ENCODE measurements around the gene NOTCH1. TPM values are rescaled to one million over a fixed set of nuclear protein-coding genes. Genes with fewer than 3 reads are reported as not detected.
A peak's percentile ranks its signal among the peaks of the same experiment; 100 is the strongest.

NOTCH1 gene
- total and polyA plus RNA-seq, 2 of the 13 experiments (the other 11 are each of a cell fraction or from before 2014, with no cell fraction given) = 0.09 to 0.35 TPM

- no peak for TF ChIP-seq AFF4 (CRISPR knock-in tag; IDR thresholded peaks at IDR 0.05)
- no peak for TF ChIP-seq SP2 (CRISPR knock-in tag; IDR thresholded peaks at IDR 0.05)
- no peak for TF ChIP-seq ZFX (CRISPR knock-in tag; IDR thresholded peaks at IDR 0.05; ENCODE audit: low read depth)
- no peak for TF ChIP-seq SUZ12 (IDR thresholded peaks at IDR 0.05; ENCODE audit: low read depth, low read length)
- TF ChIP-seq FOXC1 (CRISPR knock-in tag; IDR thresholded peaks at IDR 0.05; ENCODE audit: borderline replicate concordance) = no peak
- TF ChIP-seq RFX1 (IDR thresholded peaks at IDR 0.05) = no peak
Observed at GRCh38 chr9:136570191-136570845, 24.5 kb upstream of the NOTCH1 start (continued).

- Histone ChIP-seq H3K4me2 (ENCODE audit: low read depth, low read length) (no peak overlapping the region), H3K27ac (ENCODE audit: extremely low read length, insufficient read depth, low read length) (no peak overlapping the region), H3K79me2 (ENCODE audit: insufficient read depth, low read length) (no peaks in the 10 kb centered on the region), H3K9ac (ENCODE audit: insufficient read depth, low read depth, low read length) (no peak overlapping the region), H4K20me1 (ENCODE audit: insufficient read depth, low read length) (no peaks in the 10 kb centered on the region), H3K4me1 (ENCODE audit: insufficient read depth, low read length) (peaks cover 50% of the 10 kb centered on the region), H3K9me3 (ENCODE audit: low read length) (no peaks in the 10 kb centered on the region), H3K36me3 (replicated peaks in 1 of 2; ENCODE audit: control insufficient read depth in 1 of 2, insufficient read depth in 2 of 2, low read length in 2 of 2) (no peaks in the 10 kb centered on the region), H3K27me3 (ENCODE audit: control insufficient read depth in 1 of 2, insufficient read depth in 2 of 2, low read length in 2 of 2) (peaks cover 19 to 80% of the 10 kb centered on the region in 2 experiments), H2AFZ (ENCODE audit: low read length) (no peak overlapping the region), H3K4me3 (replicated peaks in 1 of 3; ENCODE audit: insufficient read depth in 1 of 3, low read depth in 2 of 3, low read length in 3 of 3) (no peak overlapping the region)
- DNase-seq (ENCODE audit: low spot score) = no peak
- WGBS (ENCODE audit: low lambda C conversion rate) = 63% methylated on average over 9 of the region's 10 CpGs
- no peak for ATAC-seq
- POLR2A ChIA-PET = no interaction called here
- no TSS peak for BruUV-seq (replicated peaks)
- in situ Hi-C loops (cut with HindIII; ENCODE audit: extremely low pct_ligation_motif_present, low pct_unique_long_range_greater_than_20kb) = no loop called here
- FAIRE-seq = no peak
- CTCF ChIA-PET (ENCODE audit: low intra/inter-chr PET ratio, low total read pairs) = no interaction called here
- intact Hi-C loops (cut with micrococcal nuclease; ENCODE audit: unreplicated experiment) = no loop called here
- TF ChIP-seq RFXAP (CRISPR knock-in tag; IDR thresholded peaks at IDR 0.05; ENCODE audit: borderline replicate concordance) (no peak), NCOA2 (CRISPR knock-in tag; IDR thresholded peaks at IDR 0.05) (no peak), NFYC (CRISPR knock-in tag; IDR thresholded peaks at IDR 0.05) (no peak), ZNF446 (CRISPR knock-in tag; IDR thresholded peaks at IDR 0.05) (no peak), ZNF562 (CRISPR knock-in tag; IDR thresholded peaks at IDR 0.05; ENCODE audit: borderline replicate concordance) (no peak), ZNF282 (IDR thresholded peaks at IDR 0.05; ENCODE audit: partially characterized antibody) (peak; percentile 61), IKZF1 (IDR thresholded peaks at IDR 0.05) (peak; percentile 93; the same call in 1 of the 2 replicates), MYNN (CRISPR knock-in tag; IDR thresholded peaks at IDR 0.05; ENCODE audit: low read depth) (no peak), IKZF4 (CRISPR knock-in tag; IDR thresholded peaks at IDR 0.05; ENCODE audit: borderline replicate concordance, low read depth, not compliant biosample characterization) (no peak), KLF15 (CRISPR knock-in tag; IDR thresholded peaks at IDR 0.05; ENCODE audit: borderline replicate concordance) (no peak), MAZ (IDR thresholded peaks at IDR 0.05; ENCODE audit: borderline replicate concordance, low read depth, low read length) (no peak), MAZ (CRISPR knock-in tag; IDR thresholded peaks at IDR 0.05; ENCODE audit: low read depth) (no peak)
- TF ChIP-seq, protein P1, sequence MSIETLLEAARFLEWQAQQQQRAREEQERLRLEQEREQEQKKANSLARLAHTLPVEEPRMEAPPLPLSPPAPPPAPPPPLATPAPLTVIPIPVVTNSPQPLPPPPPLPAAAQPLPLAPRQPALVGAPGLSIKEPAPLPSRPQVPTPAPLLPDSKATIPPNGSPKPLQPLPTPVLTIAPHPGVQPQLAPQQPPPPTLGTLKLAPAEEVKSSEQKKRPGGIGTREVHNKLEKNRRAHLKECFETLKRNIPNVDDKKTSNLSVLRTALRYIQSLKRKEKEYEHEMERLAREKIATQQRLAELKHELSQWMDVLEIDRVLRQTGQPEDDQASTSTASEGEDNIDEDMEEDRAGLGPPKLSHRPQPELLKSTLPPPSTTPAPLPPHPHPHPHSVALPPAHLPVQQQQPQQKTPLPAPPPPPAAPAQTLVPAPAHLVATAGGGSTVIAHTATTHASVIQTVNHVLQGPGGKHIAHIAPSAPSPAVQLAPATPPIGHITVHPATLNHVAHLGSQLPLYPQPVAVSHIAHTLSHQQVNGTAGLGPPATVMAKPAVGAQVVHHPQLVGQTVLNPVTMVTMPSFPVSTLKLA (IDR thresholded peaks at IDR 0.05) = peak; percentile 96
Observed at GRCh38 chr9:136569526-136570148, 23.8 kb upstream of the NOTCH1 start.
